Spinal cord (tissue), 10 donors: ENCODE measurements around the gene PTPN1. TPM values are rescaled to one million over a fixed set of nuclear protein-coding genes. Genes with fewer than 3 reads are reported as not detected.

Experiments
- DNase-seq, 6 donors: peaks; one replicate each; pipeline versions ENCODE4 v3.0.0 to v3.0.0-alpha.2; 2013 to 2015; ENCODE audit warnings: low spot score in 6 of 6, low read depth in 4 of 6
- H3K27ac ChIP-seq: one replicate; pipeline ENCODE4 v1.5.1; 2013; ENCODE audit warnings: low read depth, low read length, control low read depth
- H3K27me3 ChIP-seq: one replicate; pipeline ENCODE4 v1.6.1; 2013; ENCODE audit warnings: low read length; ENCODE audit not compliant: control insufficient read depth, insufficient read depth
- H3K36me3 ChIP-seq: one replicate; pipeline ENCODE4 v1.6.1; 2013; ENCODE audit warnings: low read length; ENCODE audit not compliant: control insufficient read depth, insufficient read depth
- H3K4me1 ChIP-seq: one replicate; pipeline ENCODE4 v1.6.1; 2013; ENCODE audit warnings: low read length; ENCODE audit not compliant: control insufficient read depth, insufficient read depth
- H3K4me3 ChIP-seq: one replicate; pipeline ENCODE4 v1.5.1; 2013; ENCODE audit warnings: low read depth, low read length, control low read depth
- H3K9me3 ChIP-seq: one replicate; pipeline ENCODE4 v1.6.1; 2013; ENCODE audit warnings: low read length; ENCODE audit not compliant: control insufficient read depth, insufficient read depth
- WGBS: methylation state at CpG from one replicate; pipeline ENCODE4 v1.1.5; 2013; ENCODE audit warnings: missing lambda C conversion rate; ENCODE audit not compliant: insufficient coverage; 5-methylcytosine and 5-hydroxymethylcytosine counted together
- polyA plus RNA-seq, 2 donors: library from polyadenylated mRNA; unstranded; fragments of 120-200 nt; gene quantifications; one replicate each; pipeline ENCODE4 v1.2.1, GENCODE V29; 2013; ENCODE audit not compliant: insufficient read length in 2 of 2
- total RNA-seq, 2 donors: library from RNA; depleted of rRNA in 1 of 2; stranded (reverse); fragments of 120-200 nt in 1 of 2; fragments of >200 nt in 1 of 2; gene quantifications; one replicate each; pipeline versions ENCODE4 v1.2.3 to v1.2.4, GENCODE V29; 2013 to 2014
- donor health status: healthy.

PTPN1 gene
- total and polyA plus RNA-seq, 4 donors, result 15.4 to 24.2 (median 22.7) TPM

DNA sequence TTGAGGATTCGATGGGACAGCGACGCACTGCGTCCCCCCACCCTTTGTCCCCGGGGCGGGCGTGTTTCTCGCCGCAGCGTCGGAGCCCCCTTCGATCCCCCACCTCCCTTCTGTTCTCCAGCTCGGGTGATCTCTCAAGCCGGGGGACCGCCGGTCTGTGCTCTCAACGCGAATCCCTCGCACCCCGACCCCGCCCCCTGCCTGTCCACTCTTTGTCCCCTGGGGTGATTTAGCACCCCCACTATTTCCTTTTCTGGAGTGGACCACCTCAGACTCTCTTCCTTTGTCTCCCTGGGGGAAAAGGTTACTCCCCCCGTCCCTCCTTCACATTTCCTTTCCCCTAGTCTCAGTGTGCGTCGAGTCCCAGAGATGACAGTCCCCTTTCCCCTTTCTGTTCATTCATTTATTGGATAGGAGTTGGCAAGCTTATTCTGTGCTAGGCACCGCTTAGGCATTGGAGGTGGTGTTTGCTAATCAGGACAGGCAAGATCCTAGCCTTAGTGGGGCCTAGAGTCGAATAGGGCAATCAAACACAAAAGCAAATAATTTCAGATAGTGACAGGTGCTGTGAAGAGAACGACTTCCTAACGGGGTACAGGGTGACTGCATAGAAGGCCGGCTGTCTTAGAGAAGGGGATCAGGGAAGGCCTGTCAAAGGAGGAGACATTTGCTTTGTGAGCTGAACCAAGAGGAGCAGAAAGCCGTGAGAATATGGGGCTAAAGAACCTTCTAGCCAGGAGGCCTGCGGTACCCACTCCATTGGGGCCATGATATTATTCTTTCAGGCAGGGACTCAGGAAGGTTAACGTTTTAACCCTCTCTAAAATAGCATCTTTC lies 741 bp downstream of the PTPN1 start:
- WGBS, result 2% methylated on average over 26 of the region's 32 CpGs
- H3K4me3 ChIP-seq, result peak overlapping the region; percentile 92

DNA sequence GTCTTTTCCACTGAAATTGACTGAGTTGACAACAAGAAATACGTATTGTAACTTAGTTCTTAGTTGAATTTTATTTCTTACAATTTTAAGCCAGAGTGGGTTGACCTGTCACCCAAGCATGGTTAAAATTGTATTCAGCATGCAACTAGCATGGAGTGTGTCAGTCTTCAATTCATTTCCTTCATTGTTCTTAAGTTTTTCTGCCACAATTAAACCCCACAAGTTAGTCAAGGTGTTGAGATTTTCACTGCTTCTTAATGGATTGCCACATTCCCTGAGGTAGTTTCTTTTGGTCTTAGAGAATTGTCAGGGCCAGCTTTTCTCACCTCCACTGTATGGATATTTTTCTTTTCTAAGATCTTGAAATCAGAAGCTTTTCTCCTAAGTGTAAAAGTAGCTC lies 2.1 kb downstream of the PTPN1 start:
- no peak overlapping the region for H3K27ac ChIP-seq
- H3K36me3 ChIP-seq, result no peaks in the 10 kb centered on the region
- no CpG with 5 or more reads among the region's 1 CpG for WGBS
- no peak overlapping the region for H3K4me3 ChIP-seq
- no peaks in the 10 kb centered on the region for H3K27me3 ChIP-seq
- peaks cover 7% of the 10 kb centered on the region for H3K4me1 ChIP-seq
- no peaks in the 10 kb centered on the region for H3K9me3 ChIP-seq
- DNase-seq, result no peak

More for the DNA sequence above, 741 bp downstream of the PTPN1 start:
- Histone ChIP-seq H3K9me3 (no peaks in the 10 kb centered on the region), H3K27ac (peak overlapping the region; percentile 69), H3K36me3 (no peaks in the 10 kb centered on the region), H3K27me3 (no peaks in the 10 kb centered on the region), H3K4me1 (peaks cover 7% of the 10 kb centered on the region)
- DNase-seq, result peak in 4 of 6 donors; percentile 4 to 56 (median 24)

GRCh38 chr20:50513169-50514034 lies 3.2 kb downstream of the PTPN1 start:
- DNase-seq, result no peak
- H3K9me3 ChIP-seq, result no peaks in the 10 kb centered on the region
- H3K4me1 ChIP-seq, result peaks cover 7% of the 10 kb centered on the region
- H3K27ac ChIP-seq, result no peak overlapping the region
- no peaks in the 10 kb centered on the region for H3K36me3 ChIP-seq
- WGBS, result 80% methylated on average over 1 of the region's 5 CpGs
- H3K27me3 ChIP-seq, result no peaks in the 10 kb centered on the region
- no peak overlapping the region for H3K4me3 ChIP-seq

DNA sequence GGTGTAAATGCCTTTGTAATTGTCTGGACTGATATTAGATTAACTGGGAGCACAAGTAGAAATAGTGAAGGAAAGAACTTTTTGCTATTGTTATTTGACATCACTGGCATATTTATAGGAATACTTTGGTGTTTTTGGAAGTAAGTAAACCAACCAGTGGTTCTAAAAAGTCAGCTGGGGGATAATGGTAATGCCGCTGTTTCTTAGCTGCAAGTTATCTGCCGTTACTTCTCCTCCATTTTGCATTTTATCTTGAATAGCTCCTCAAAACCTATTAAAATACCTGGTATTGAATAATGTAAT lies 3.8 kb downstream of the PTPN1 start:
- WGBS, result no CpG with 5 or more reads among the region's 2 CpGs

GRCh38 chr20:50514750-50515149 lies 4.6 kb downstream of the PTPN1 start:
- DNase-seq, result no peak
- Histone ChIP-seq H3K4me3 (no peak overlapping the region), H3K36me3 (no peaks in the 10 kb centered on the region), H3K9me3 (no peaks in the 10 kb centered on the region), H3K4me1 (peaks cover 2% of the 10 kb centered on the region), H3K27me3 (no peaks in the 10 kb centered on the region), H3K27ac (no peak overlapping the region)
- WGBS, result 92% methylated on average over 2 of the region's 3 CpGs

More for the DNA sequence above, 3.8 kb downstream of the PTPN1 start:
- DNase-seq, result no peak
- Histone ChIP-seq H3K4me1 (peaks cover 7% of the 10 kb centered on the region), H3K36me3 (no peaks in the 10 kb centered on the region), H3K27me3 (no peaks in the 10 kb centered on the region), H3K9me3 (no peaks in the 10 kb centered on the region), H3K27ac (no peak overlapping the region), H3K4me3 (no peak overlapping the region)

- H3K36me3 ChIP-seq, result no peaks in the 10 kb centered on the region
- H3K4me1 ChIP-seq, result no peaks in the 10 kb centered on the region
- no peak for DNase-seq
- H3K4me3 ChIP-seq, result no peak overlapping the region
- no peaks in the 10 kb centered on the region for H3K27me3 ChIP-seq
- WGBS, result no CpG with 5 or more reads among the region's 1 CpG
- no peak overlapping the region for H3K27ac ChIP-seq
- no peaks in the 10 kb centered on the region for H3K9me3 ChIP-seq
These were observed 5.4 kb downstream of the PTPN1 start for GRCh38 chr20:50515471-50516106.

GRCh38 chr20:50516180-50516934 lies 6.2 kb downstream of the PTPN1 start:
- Histone ChIP-seq H3K27ac (no peak overlapping the region), H3K4me3 (no peak overlapping the region), H3K4me1 (no peaks in the 10 kb centered on the region), H3K27me3 (no peaks in the 10 kb centered on the region), H3K36me3 (no peaks in the 10 kb centered on the region), H3K9me3 (no peaks in the 10 kb centered on the region)
- no peak for DNase-seq
- WGBS, result 54% methylated on average over 3 of the region's 5 CpGs

DNA sequence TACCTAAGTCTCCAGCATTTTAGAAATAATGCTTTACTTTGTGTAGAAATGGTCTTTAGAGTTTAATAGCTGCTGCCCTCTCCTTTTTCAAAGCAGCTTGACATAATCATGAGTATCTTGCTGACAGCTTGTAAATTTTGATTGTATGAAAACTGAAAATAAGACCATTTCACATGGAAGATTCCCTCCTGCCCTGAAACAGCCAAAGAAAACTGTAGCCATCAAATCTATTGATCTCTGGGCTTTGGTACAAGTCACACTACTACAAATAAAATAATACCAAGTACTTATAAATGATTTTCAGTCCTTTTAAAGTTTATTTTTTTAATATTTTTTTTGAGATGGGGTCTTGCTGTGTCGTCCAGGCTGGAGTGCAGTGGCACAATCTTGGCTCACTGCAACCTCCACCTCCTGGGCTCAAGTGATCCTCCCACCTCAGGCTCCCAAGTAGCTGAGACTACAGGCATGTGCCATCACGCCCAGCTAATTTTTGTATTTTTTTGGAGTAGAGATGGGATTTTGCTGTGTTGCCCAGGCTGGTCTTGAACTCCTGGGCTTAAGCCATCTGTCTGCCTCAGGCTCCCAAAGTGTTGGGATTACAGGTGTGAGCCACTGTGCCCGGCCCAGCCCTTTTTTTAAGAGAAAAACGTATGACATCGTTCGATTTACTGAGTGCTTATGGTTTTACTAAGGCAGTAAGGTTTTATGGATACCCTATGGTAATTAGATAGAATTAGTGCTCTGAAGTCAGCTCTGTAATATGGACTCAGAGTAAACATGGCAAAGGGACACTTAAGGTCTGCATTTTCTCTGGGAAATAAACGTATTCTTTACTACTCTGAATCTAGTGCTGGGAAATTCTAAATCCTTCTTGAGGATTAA lies 7.0 kb downstream of the PTPN1 start:
- no peak overlapping the region for H3K4me3 ChIP-seq
- 70% methylated on average over 4 of the region's 7 CpGs for WGBS
- no peak for DNase-seq
- H3K36me3 ChIP-seq, result no peaks in the 10 kb centered on the region
- no peaks in the 10 kb centered on the region for H3K4me1 ChIP-seq
- no peaks in the 10 kb centered on the region for H3K27me3 ChIP-seq
- no peak overlapping the region for H3K27ac ChIP-seq
- no peaks in the 10 kb centered on the region for H3K9me3 ChIP-seq
